H1 (cell line): ENCODE measurements around the gene SLC1A2. TPM values are rescaled to one million over a fixed set of nuclear protein-coding genes. Genes with fewer than 3 reads are reported as not detected.

Source experiments
- CTCF ChIA-PET: fragments of 300-600 bp; sonication (Branson Sonifier 250); formaldehyde crosslinking; loops from one replicate; lab custom pipeline; 2021; ENCODE audit not compliant: partially characterized antibody; lab: Charles Lee
- POLR2A ChIA-PET: fragments of 300-600 bp; sonication (Branson Sonifier 250); formaldehyde crosslinking; loops from one replicate; lab custom pipeline; 2021; ENCODE audit warnings: inconsistent platforms; ENCODE audit not compliant: partially characterized antibody; lab: Charles Lee
- DNase-seq, 2 experiments: peaks; one replicate each; pipeline versions ENCODE4 v3.0.0 to v3.0.0-alpha.2; 2010 to 2022; ENCODE audit warnings: low spot score in 2 of 2, low read depth in 1 of 2, mixed read lengths in 1 of 2
- FAIRE-seq: peaks from 2 replicates; lab custom pipeline; 2011; peaks lifted over from hg19 to GRCh38; lab: Jason Lieb, UNC
- H2AFZ ChIP-seq: 2 replicates; pipeline ENCODE4 v1.8.1; 2012; ENCODE audit warnings: low read length, inconsistent platforms
- H2AK5ac ChIP-seq: 2 replicates; pipeline ENCODE4 v1.6.1; 2013; ENCODE audit warnings: low read depth, low read length
- H2BK120ac ChIP-seq: replicated peaks from 2 replicates; pipeline ENCODE3; 2013; ENCODE audit warnings: low read depth, low read length, inconsistent platforms
- H2BK12ac ChIP-seq: 2 replicates; pipeline ENCODE4 v1.6.1; 2013; ENCODE audit warnings: low read depth, low read length
- H2BK15ac ChIP-seq: 2 replicates; pipeline ENCODE4 v1.6.1; 2013; ENCODE audit warnings: low read length
- H2BK20ac ChIP-seq: 2 replicates; pipeline ENCODE4 v1.6.1; 2013; ENCODE audit warnings: low read length
- H2BK5ac ChIP-seq: 2 replicates; pipeline ENCODE4 v1.6.1; 2013; ENCODE audit warnings: low read depth, low read length
- H3K14ac ChIP-seq: 2 replicates; pipeline ENCODE4 v1.6.1; 2013; ENCODE audit warnings: inconsistent platforms; ENCODE audit not compliant: insufficient read length
- H3K18ac ChIP-seq: 2 replicates; pipeline ENCODE4 v1.6.1; 2013; ENCODE audit warnings: low read length; ENCODE audit errors: extremely low read depth
- H3K23ac ChIP-seq: 2 replicates; pipeline ENCODE4 v1.6.1; 2013; ENCODE audit warnings: inconsistent platforms; ENCODE audit not compliant: insufficient read length
- H3K23me2 ChIP-seq: 2 replicates; pipeline ENCODE4 v1.6.1; 2013; ENCODE audit warnings: low read depth, low read length
- H3K27ac ChIP-seq: 2 replicates; pipeline ENCODE4 v1.6.1; 2011; ENCODE audit warnings: low read depth, low read length, inconsistent platforms
- H3K27me3 ChIP-seq, 4 experiments: replicated peaks in 1 of 4; 1 replicate in 1 of 4; 2 replicates in 3 of 4; pipeline versions ENCODE4 v1.6.1 to v1.8.1; 2011 to 2013; ENCODE audit warnings: low read length in 3 of 4, mild to moderate bottlenecking in 3 of 4, inconsistent platforms in 2 of 4, mixed read lengths in 2 of 4, moderate library complexity in 1 of 4; ENCODE audit not compliant: control insufficient read depth in 3 of 4, insufficient read depth in 3 of 4; ENCODE audit errors: extremely low read depth in 1 of 4
- H3K36me3 ChIP-seq, 4 experiments: 2 replicates each; pipeline versions ENCODE4 v1.6.1 to v1.8.1; 2011 to 2013; ENCODE audit warnings: mild to moderate bottlenecking in 4 of 4, low read length in 3 of 4, moderate library complexity in 2 of 4, control low read depth in 1 of 4, inconsistent platforms in 1 of 4; ENCODE audit not compliant: insufficient read depth in 4 of 4, control insufficient read depth in 2 of 4
- H3K4ac ChIP-seq: replicated peaks from 2 replicates; pipeline ENCODE3; 2013; ENCODE audit warnings: low read length, low read depth, mixed read lengths, inconsistent platforms; ENCODE audit not compliant: insufficient read length
- H3K4me1 ChIP-seq, 4 experiments: replicated peaks in 1 of 4; 1 replicate in 1 of 4; 2 replicates in 3 of 4; pipeline versions ENCODE4 v1.6.1 to v1.8.1; 2011 to 2013; ENCODE audit warnings: low read length in 3 of 4, inconsistent platforms in 2 of 4, mixed read lengths in 1 of 4; ENCODE audit not compliant: insufficient read depth in 4 of 4, control insufficient read depth in 3 of 4
- H3K4me2 ChIP-seq, 2 experiments: 2 replicates each; pipeline versions ENCODE4 v1.6.1 to v1.8.1; 2011 to 2013; ENCODE audit warnings: low read depth in 2 of 2, low read length in 2 of 2, control low read depth in 1 of 2, inconsistent platforms in 1 of 2, mild to moderate bottlenecking in 1 of 2; ENCODE audit not compliant: insufficient read depth in 1 of 2
- H3K4me3 ChIP-seq, 4 experiments: fragments of 200-600, 300-600 bp in 1 of 4; sonication (generic), shearing (Covaris generic), sonication (Bioruptor Twin) in 1 of 4; 2 replicates each; pipeline versions ENCODE4 v1.5.1 to v1.8.1; 2011 to 2016; ENCODE audit warnings: low read length in 4 of 4, low read depth in 3 of 4, control low read depth in 2 of 4, inconsistent platforms in 2 of 4, mild to moderate bottlenecking in 2 of 4, mixed read lengths in 1 of 4, moderate library complexity in 1 of 4; ENCODE audit not compliant: insufficient read depth in 2 of 4; ENCODE audit errors: extremely low read depth in 1 of 4
- H3K56ac ChIP-seq: replicated peaks from 2 replicates; pipeline ENCODE3; 2013; ENCODE audit warnings: low read depth, mild to moderate bottlenecking, mixed read lengths, low read length, inconsistent platforms; ENCODE audit not compliant: insufficient read length
- H3K79me1 ChIP-seq: 2 replicates; pipeline ENCODE4 v1.6.1; 2013; ENCODE audit warnings: low read depth, low read length, control low read depth
- H3K79me2 ChIP-seq, 2 experiments: 2 replicates each; pipeline versions ENCODE4 v1.6.1 to v1.8.1; 2012 to 2013; ENCODE audit warnings: low read length in 2 of 2, mild to moderate bottlenecking in 2 of 2, inconsistent platforms in 1 of 2; ENCODE audit not compliant: insufficient read depth in 2 of 2, control insufficient read depth in 1 of 2
- H3K9ac ChIP-seq, 4 experiments: replicated peaks in 1 of 4; 1 replicate in 1 of 4; 2 replicates in 3 of 4; pipeline versions ENCODE4 v1.6.1 to v1.8.1; 2011 to 2013; ENCODE audit warnings: low read depth in 3 of 4, low read length in 3 of 4, control low read depth in 2 of 4, mild to moderate bottlenecking in 2 of 4, moderate library complexity in 2 of 4, inconsistent platforms in 1 of 4; ENCODE audit errors: extremely low read depth in 1 of 4
- H3K9me3 ChIP-seq, 2 experiments: 2 replicates each; pipeline versions ENCODE4 v1.6.1 to v1.8.1; 2012 to 2013; ENCODE audit warnings: mild to moderate bottlenecking in 2 of 2, moderate library complexity in 2 of 2, control low read depth in 1 of 2, inconsistent platforms in 1 of 2, low read depth in 1 of 2, low read length in 1 of 2, mixed read lengths in 1 of 2; ENCODE audit not compliant: insufficient read depth in 2 of 2
- H4K20me1 ChIP-seq, 2 experiments: replicated peaks in 1 of 2; 2 replicates each; pipeline versions ENCODE3 to v1.8.1; 2011 to 2013; ENCODE audit warnings: inconsistent platforms in 2 of 2, low read length in 2 of 2, mild to moderate bottlenecking in 1 of 2; ENCODE audit not compliant: insufficient read depth in 2 of 2, control insufficient read depth in 1 of 2
- H4K5ac ChIP-seq: 2 replicates; pipeline ENCODE4 v1.6.1; 2013; ENCODE audit warnings: low read length, low read depth, mixed read lengths, inconsistent platforms; ENCODE audit not compliant: insufficient read length
- H4K8ac ChIP-seq: 2 replicates; pipeline ENCODE4 v1.8.0; 2013; ENCODE audit warnings: mild to moderate bottlenecking, moderate library complexity, low read length, inconsistent platforms; ENCODE audit not compliant: insufficient read depth; ENCODE audit errors: extremely low read depth
- H4K91ac ChIP-seq: replicated peaks from 2 replicates; pipeline ENCODE3; 2013; ENCODE audit warnings: low read length, mixed read lengths, inconsistent platforms; ENCODE audit not compliant: insufficient read length
- ASH2L ChIP-seq: fragments of 200-600, 300-600 bp; sonication (generic); IDR thresholded peaks from one replicate; pipeline ENCODE4 v1.7.1; 2017; ENCODE audit warnings: low read length
- CHD2 ChIP-seq: IDR thresholded peaks from 2 replicates; pipeline ENCODE4 v1.6.1; 2012; ENCODE audit warnings: low read length, improper control_type of control experiment
- CTBP2 ChIP-seq: IDR thresholded peaks from 2 replicates; pipeline ENCODE4 v1.7.0; 2011; ENCODE audit warnings: borderline replicate concordance, mild to moderate bottlenecking, moderate library complexity, mixed read lengths, low read length; ENCODE audit not compliant: insufficient read depth, insufficient read length
- JUN ChIP-seq: IDR thresholded peaks from 2 replicates; pipeline ENCODE4 v1.6.1; 2011; ENCODE audit warnings: low read depth, mild to moderate bottlenecking, improper control_type of control experiment, low read length
- KDM4A ChIP-seq: IDR thresholded peaks from one replicate; pipeline ENCODE4 v1.7.1; 2012; ENCODE audit warnings: low read depth, mild to moderate bottlenecking, moderate library complexity, low read length, inconsistent platforms; ENCODE audit not compliant: severe bottlenecking
- NANOG ChIP-seq: IDR thresholded peaks from 2 replicates; pipeline ENCODE4 v1.6.1; 2011; ENCODE audit warnings: low read length, low read depth, mild to moderate bottlenecking, inconsistent platforms; ENCODE audit not compliant: insufficient read depth, poor library complexity, severe bottlenecking
- NRF1 ChIP-seq: IDR thresholded peaks from 2 replicates; pipeline ENCODE4 v1.6.1; 2011; ENCODE audit warnings: mild to moderate bottlenecking, low read depth, low read length, improper control_type of control experiment
- POLR2A ChIP-seq, 2 experiments: IDR thresholded peaks; 1 replicate in 1 of 2; 2 replicates in 1 of 2; pipeline ENCODE4 v1.6.1; 2011; ENCODE audit warnings: low read depth in 2 of 2, low read length in 2 of 2, mild to moderate bottlenecking in 2 of 2; ENCODE audit errors: control extremely low read depth in 1 of 2
- POLR2AphosphoS5 ChIP-seq: IDR thresholded peaks from 2 replicates; pipeline ENCODE4 v1.6.1; 2011; ENCODE audit warnings: low read depth, low read length
- RAD21 ChIP-seq, 2 experiments: IDR thresholded peaks in 1 of 2; conservative IDR thresholded peaks in 1 of 2; 2 replicates each; pipeline ENCODE4 v1.6.1; 2011; ENCODE audit warnings: low read depth in 2 of 2, low read length in 2 of 2, improper control_type of control experiment in 1 of 2, inconsistent platforms in 1 of 2, mild to moderate bottlenecking in 1 of 2, moderate library complexity in 1 of 2
- RFX5 ChIP-seq: IDR thresholded peaks from 2 replicates; pipeline ENCODE4 v1.6.1; 2011; ENCODE audit warnings: low read depth, low read length, improper control_type of control experiment, borderline replicate concordance
- SP4 ChIP-seq: IDR thresholded peaks from 2 replicates; pipeline ENCODE4 v1.6.1; 2012; ENCODE audit warnings: low read length, inconsistent platforms
- TAF7 ChIP-seq: optimal IDR thresholded peaks from 2 replicates; pipeline ENCODE3; 2011; ENCODE audit warnings: low read depth, mild to moderate bottlenecking, inconsistent platforms, low read length, moderate library complexity, borderline replicate concordance
- ZNF274 ChIP-seq: IDR thresholded peaks from 2 replicates; pipeline ENCODE4 v1.7.0; 2012; ENCODE audit warnings: low read length, borderline replicate concordance; ENCODE audit errors: extremely low read depth
- WGBS, 2 experiments: shearing (Covaris generic) in 1 of 2; methylation state at CpG; one replicate each; pipeline versions ENCODE4 v1.1.6 to v1.1.7; 2013 to 2015; ENCODE audit warnings: low lambda C conversion rate in 2 of 2, mixed read lengths in 2 of 2, inconsistent platforms in 1 of 2, low coverage in 1 of 2, missing lambda C conversion rate in 1 of 2; ENCODE audit not compliant: insufficient replicate concordance in 2 of 2, insufficient coverage in 1 of 2, insufficient read length in 1 of 2; ENCODE audit errors: extremely low coverage in 1 of 2, missing lambda C conversion rate in 1 of 2; 5-methylcytosine and 5-hydroxymethylcytosine counted together
- polyA plus RNA-seq, 7 experiments: library from polyadenylated mRNA; depleted of rRNA in 3 of 7; stranded (reverse) in 5 of 7; unstranded in 2 of 7; fragments of >200 nt in 5 of 7; fragments of 200-250 nt in 2 of 7; gene quantifications; 1 replicate in 5 of 7; 2 replicates in 1 of 7; 4 replicates in 1 of 7; pipeline versions ENCODE4 v1.2.1 to v1.2.3, GENCODE V29; 2011 to 2013; ENCODE audit warnings: missing spikeins in 2 of 7, mixed read lengths in 2 of 7
- total RNA-seq: library from RNA; stranded (reverse); fragmentation: NEBNext Ultra II Directional; extraction: Animal tissue kit (Norgen Biotek cat#: 25700); gene quantifications from 2 replicates; pipeline ENCODE4 v1.2.1, GENCODE V29; 2021

Gene SLC1A2
- total and polyA plus RNA-seq, 2 of the 8 experiments (the other 6 are each of a cell fraction or from before 2014, with no cell fraction given) = 0.57 to 1.2 TPM

DNA sequence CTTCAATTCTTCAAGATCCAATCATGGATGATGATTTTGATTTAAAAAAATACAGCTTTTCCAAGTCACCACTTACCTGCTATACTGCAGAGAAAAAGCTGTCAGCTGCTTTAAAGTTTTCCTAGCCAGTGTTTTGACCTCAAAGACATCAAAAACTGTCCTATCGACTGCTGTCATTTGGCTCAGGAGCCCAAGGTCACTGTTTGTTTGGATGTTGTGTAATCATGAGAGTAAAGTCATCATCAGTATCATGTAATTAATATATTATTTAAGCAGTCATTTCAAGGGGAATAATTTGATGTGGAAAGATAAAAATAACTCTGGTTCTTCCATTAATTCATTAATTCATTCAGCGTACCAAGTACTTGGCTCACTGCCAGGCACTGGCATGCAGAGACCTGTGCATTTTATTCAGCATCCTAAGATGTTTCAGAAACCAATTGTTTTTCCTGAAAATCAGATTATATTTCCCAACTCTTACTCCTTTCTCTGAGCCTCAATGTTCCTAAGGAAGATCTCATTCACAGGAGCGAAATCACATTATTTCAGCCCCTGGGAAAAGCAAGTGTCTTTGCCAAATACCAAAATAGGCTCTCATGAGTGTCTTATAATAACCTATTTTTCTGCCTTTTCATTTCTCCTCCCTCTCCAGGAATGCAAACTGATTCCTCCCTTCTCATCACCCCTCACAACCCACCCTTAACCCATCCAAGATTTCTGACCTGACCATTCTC is 59.9 kb downstream of the SLC1A2 start:
- Histone ChIP-seq H3K4me1 (no peaks in the 10 kb centered on the region), H2AK5ac (no peak overlapping the region), H3K79me2 (no peaks in the 10 kb centered on the region), H3K4me2 (no peak overlapping the region), H4K91ac (no peak overlapping the region), H3K4me3 (no peak overlapping the region), H3K23ac (no peak overlapping the region), H2BK20ac (no peak overlapping the region), H2BK120ac (no peak overlapping the region), H3K9ac (no peak overlapping the region), H3K18ac (no peak overlapping the region), H3K79me1 (no peaks in the 10 kb centered on the region), H3K9me3 (no peaks in the 10 kb centered on the region), H4K5ac (no peak overlapping the region), H4K20me1 (no peaks in the 10 kb centered on the region), H2BK5ac (no peak overlapping the region), H3K36me3 (no peaks in the 10 kb centered on the region), H3K27ac (no peak overlapping the region), H3K56ac (no peak overlapping the region), H2AFZ (no peak overlapping the region), H3K4ac (no peak overlapping the region), H2BK12ac (no peak overlapping the region), H3K23me2 (no peaks in the 10 kb centered on the region), H3K27me3 (no peaks in the 10 kb centered on the region), H4K8ac (no peak overlapping the region), H2BK15ac (no peak overlapping the region), H3K14ac (no peak overlapping the region)
- FAIRE-seq (no peak), DNase-seq (no peak)
- ChIA-PET POLR2A (no interaction called here), CTCF (interaction anchor here (0.5 to 2.7 kb wide), 3 partner anchors 9 to 59 kb away, joined by 3 to 10 read pairs (median 4); no protein-coding TSS in a partner anchor)
- no peak for TF ChIP-seq RFX5
- no peak for TF ChIP-seq SP4
- TF ChIP-seq POLR2AphosphoS5 = no peak
- no peak for TF ChIP-seq TAF7
- TF ChIP-seq CHD2 = no peak
- TF ChIP-seq ZNF274 = no peak
- TF ChIP-seq NRF1 = no peak
- no peak for TF ChIP-seq JUN
- no peak for TF ChIP-seq NANOG
- TF ChIP-seq KDM4A = no peak
- no peak for TF ChIP-seq RAD21 (IDR thresholded peaks at IDR 0.05 in 1 of 2, conservative IDR thresholded peaks at IDR 0.05 in 1 of 2; ENCODE audit: low read depth in 2 of 2, low read length in 2 of 2)
- no peak for TF ChIP-seq POLR2A (IDR thresholded peaks at IDR 0.05; ENCODE audit: control extremely low read depth in 1 of 2, low read depth in 2 of 2, low read length in 2 of 2)
- TF ChIP-seq ASH2L = no peak
- no peak for TF ChIP-seq CTBP2
- WGBS, 2 experiments = 92% methylated on average over 3 of the region's 3 CpGs; no CpG with 5 or more reads in 1 of the 2 experiments
